ENCODE measurements around the gene SEMA5A.

SEMA5A gene

GRCh38 chr5:9105851-9106250 lies 440.0 kb downstream of the SEMA5A start:
- no peaks in the 10 kb centered on the region for H3K36me3 Mint-ChIP-seq
- no peaks in the 10 kb centered on the region for H3K9me3 Mint-ChIP-seq (ENCODE audit: low read depth)
- H3K27me3 Mint-ChIP-seq, result no peaks in the 10 kb centered on the region
- H3K4me1 Mint-ChIP-seq (ENCODE audit: low read depth), result no peaks in the 10 kb centered on the region
- no peak overlapping the region for H3K27ac Mint-ChIP-seq
- H3K4me3 Mint-ChIP-seq, result no peak overlapping the region

DNA sequence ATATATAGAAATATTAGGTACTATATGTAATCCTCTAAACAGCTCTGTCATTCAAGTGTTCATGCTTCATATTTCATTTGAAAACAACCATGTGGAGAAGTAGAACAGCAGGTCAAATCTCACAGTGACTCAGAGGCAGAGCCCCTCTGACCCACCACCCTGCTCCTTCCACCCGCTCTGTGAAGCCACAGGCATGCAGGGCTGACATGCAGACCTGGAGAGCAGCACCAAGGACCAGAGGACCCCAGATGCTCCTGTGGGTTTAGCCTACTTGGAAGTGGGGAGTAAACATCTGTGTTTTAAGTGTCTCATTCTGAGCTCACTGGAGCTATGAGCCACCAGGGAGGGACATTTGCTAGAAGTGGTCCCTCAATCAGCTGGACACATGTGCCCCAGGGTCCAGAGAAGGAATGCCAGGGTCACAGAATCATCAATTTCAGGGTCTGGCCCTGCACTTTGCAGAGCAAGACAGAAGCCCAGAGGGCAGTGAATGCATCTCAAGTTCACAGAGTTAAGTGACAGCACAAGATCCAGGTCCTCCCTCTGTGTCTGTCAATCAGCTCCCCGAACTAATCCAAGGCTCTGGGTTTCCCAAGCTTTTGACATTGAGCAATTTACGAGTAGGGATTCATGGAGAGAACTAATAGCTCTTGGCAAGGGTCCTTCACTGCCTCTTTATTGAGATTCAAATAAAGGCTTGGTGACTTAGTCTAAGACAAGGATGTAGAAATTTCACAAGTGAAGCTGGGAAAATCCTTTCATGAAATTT lies 441.1 kb downstream of the SEMA5A start:
- Mint-ChIP-seq H3K9me3 (ENCODE audit: low read depth) (no peaks in the 10 kb centered on the region), H3K36me3 (no peaks in the 10 kb centered on the region)

DNA sequence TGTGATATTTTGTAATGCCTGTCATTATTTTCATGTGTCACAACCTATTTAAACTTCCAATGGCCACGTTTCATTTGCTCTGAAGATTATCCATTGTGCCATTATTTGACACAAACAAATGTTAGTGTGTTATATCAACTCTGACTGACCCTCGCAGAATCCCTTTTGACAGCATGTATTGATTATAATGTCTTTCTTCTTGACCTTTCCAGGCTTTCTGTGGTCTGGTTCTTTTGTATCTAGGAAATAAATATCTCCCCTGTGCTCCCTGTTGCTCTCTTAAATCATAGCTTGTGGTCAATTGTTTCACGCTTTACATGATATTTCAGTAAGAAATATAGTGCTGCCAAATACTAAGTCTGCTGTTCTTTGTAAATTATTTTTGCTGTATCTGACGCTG lies 442.6 kb downstream of the SEMA5A start:
- no peaks in the 10 kb centered on the region for H3K4me1 Mint-ChIP-seq (ENCODE audit: low read depth)

More for the DNA sequence above, 441.1 kb downstream of the SEMA5A start:
- H3K4me1 Mint-ChIP-seq (ENCODE audit: low read depth), result no peaks in the 10 kb centered on the region
- no peaks in the 10 kb centered on the region for H3K27me3 Mint-ChIP-seq
- H3K27ac Mint-ChIP-seq, result no peak overlapping the region
- no peak overlapping the region for H3K4me3 Mint-ChIP-seq

GRCh38 chr5:9099689-9100088 lies 446.2 kb downstream of the SEMA5A start:
- no peaks in the 10 kb centered on the region for H3K36me3 Mint-ChIP-seq
- H3K27ac Mint-ChIP-seq, result no peak overlapping the region
- peaks cover 6% of the 10 kb centered on the region for H3K9me3 Mint-ChIP-seq (ENCODE audit: low read depth)
- H3K27me3 Mint-ChIP-seq, result no peaks in the 10 kb centered on the region
- no peak overlapping the region for H3K4me3 Mint-ChIP-seq
- no peaks in the 10 kb centered on the region for H3K4me1 Mint-ChIP-seq (ENCODE audit: low read depth)

More for the DNA sequence above, 442.6 kb downstream of the SEMA5A start:
- no peaks in the 10 kb centered on the region for H3K36me3 Mint-ChIP-seq
- no peaks in the 10 kb centered on the region for H3K27me3 Mint-ChIP-seq
- no peaks in the 10 kb centered on the region for H3K9me3 Mint-ChIP-seq (ENCODE audit: low read depth)
- no peak overlapping the region for H3K27ac Mint-ChIP-seq
- no peak overlapping the region for H3K4me3 Mint-ChIP-seq

DNA sequence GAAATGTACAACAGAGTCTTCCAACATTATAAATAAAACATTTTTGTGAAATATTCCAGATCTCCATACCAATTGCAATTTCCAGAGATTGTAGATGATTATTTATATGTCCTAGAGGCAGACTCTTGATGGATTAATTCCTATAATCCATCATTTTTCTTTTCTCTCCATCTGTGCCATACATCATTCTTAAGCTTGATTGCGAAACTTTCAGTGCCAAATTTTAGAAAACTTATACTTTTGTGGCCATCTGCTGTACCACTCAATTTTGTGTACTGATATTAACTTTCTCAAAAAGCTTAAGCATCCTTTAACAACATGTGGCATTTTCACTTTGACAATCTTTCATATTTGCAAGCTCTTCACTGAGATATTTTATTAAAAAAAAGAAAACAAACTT lies 446.9 kb downstream of the SEMA5A start:
- no peaks in the 10 kb centered on the region for H3K4me1 Mint-ChIP-seq (ENCODE audit: low read depth)
- peaks cover 8% of the 10 kb centered on the region for H3K9me3 Mint-ChIP-seq (ENCODE audit: low read depth)
- H3K27ac Mint-ChIP-seq, result no peak overlapping the region
- no peaks in the 10 kb centered on the region for H3K36me3 Mint-ChIP-seq
- H3K4me3 Mint-ChIP-seq, result no peak overlapping the region
- no peaks in the 10 kb centered on the region for H3K27me3 Mint-ChIP-seq

DNA sequence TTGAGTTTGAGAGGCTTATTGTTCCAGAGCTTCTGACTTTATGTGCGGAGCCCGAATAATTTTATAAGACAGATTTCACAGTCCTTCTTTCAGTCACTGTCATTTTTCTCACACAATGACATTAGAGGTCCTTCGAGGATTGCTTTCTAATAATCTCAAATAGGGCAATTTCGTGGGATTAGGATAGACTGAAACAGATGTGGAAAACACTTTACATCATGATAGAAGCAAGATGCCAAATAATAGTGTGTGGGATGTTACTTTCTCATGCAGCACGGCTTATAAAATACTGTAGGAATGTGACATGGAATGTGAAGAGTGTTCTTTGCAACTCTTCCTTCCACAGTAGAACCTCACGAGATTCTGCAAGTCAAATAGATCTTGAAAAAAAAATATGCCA lies 451.3 kb downstream of the SEMA5A start:
- no peak overlapping the region for H3K27ac Mint-ChIP-seq
- peaks cover 12% of the 10 kb centered on the region for H3K9me3 Mint-ChIP-seq (ENCODE audit: low read depth)
- no peak overlapping the region for H3K4me3 Mint-ChIP-seq
- H3K27me3 Mint-ChIP-seq, result no peaks in the 10 kb centered on the region
- no peaks in the 10 kb centered on the region for H3K4me1 Mint-ChIP-seq (ENCODE audit: low read depth)
- no peaks in the 10 kb centered on the region for H3K36me3 Mint-ChIP-seq

- Mint-ChIP-seq H3K9me3 (ENCODE audit: low read depth) (peaks cover 15% of the 10 kb centered on the region), H3K27ac (no peak overlapping the region), H3K27me3 (no peaks in the 10 kb centered on the region)
These were observed 453.8 kb downstream of the SEMA5A start for GRCh38 chr5:9091896-9092662.

DNA sequence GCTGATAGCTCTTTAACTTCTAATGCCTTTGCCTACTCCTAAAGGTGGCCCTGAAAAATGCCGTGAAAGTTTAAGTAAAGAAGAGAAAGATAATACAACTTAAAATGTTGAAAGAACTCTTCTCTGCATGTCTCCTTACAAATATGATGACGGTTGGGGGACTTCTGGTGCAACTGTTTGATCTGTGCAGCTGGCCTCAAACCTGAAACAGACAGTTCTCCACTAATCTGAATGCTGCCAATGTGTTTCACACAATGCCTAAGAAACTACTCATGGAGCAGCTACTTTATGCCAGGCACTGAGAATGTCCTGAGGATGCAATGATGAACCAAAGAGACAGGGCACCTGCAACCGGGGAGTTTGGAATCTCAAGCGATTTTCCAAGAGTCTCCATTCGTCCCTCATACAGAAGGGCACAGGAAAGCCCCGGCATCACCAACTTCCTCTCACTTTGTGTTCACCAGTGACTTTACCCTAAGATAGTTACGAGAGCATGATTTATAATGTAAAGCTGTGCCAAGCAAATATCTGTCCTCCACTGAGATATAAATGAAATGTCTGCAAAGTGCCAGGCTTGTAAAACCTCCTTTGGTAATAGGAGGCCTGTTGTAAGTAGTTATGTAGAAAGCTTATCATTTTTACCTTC lies 455.4 kb downstream of the SEMA5A start:
- no peaks in the 10 kb centered on the region for H3K36me3 Mint-ChIP-seq
- H3K9me3 Mint-ChIP-seq (ENCODE audit: low read depth), result peaks cover 9% of the 10 kb centered on the region
- H3K27ac Mint-ChIP-seq, result no peak overlapping the region
- H3K27me3 Mint-ChIP-seq, result no peaks in the 10 kb centered on the region
- H3K4me1 Mint-ChIP-seq (ENCODE audit: low read depth), result no peaks in the 10 kb centered on the region
- no peak overlapping the region for H3K4me3 Mint-ChIP-seq

More at GRCh38 chr5:9091896-9092662, 453.8 kb downstream of the SEMA5A start:
- Mint-ChIP-seq H3K36me3 (no peaks in the 10 kb centered on the region), H3K4me3 (no peak overlapping the region), H3K4me1 (ENCODE audit: low read depth) (no peaks in the 10 kb centered on the region)

- H3K4me3 Mint-ChIP-seq, result no peak overlapping the region
- H3K9me3 Mint-ChIP-seq (ENCODE audit: low read depth), result peaks cover 9% of the 10 kb centered on the region
- no peaks in the 10 kb centered on the region for H3K27me3 Mint-ChIP-seq
- no peaks in the 10 kb centered on the region for H3K4me1 Mint-ChIP-seq (ENCODE audit: low read depth)
- no peaks in the 10 kb centered on the region for H3K36me3 Mint-ChIP-seq
- no peak overlapping the region for H3K27ac Mint-ChIP-seq
These were observed 456.0 kb downstream of the SEMA5A start for GRCh38 chr5:9089893-9090292.

GRCh38 chr5:9082996-9083395 lies 462.9 kb downstream of the SEMA5A start:
- Mint-ChIP-seq H3K9me3 (ENCODE audit: low read depth) (peaks cover 6% of the 10 kb centered on the region), H3K27me3 (no peaks in the 10 kb centered on the region), H3K36me3 (no peaks in the 10 kb centered on the region), H3K27ac (no peak overlapping the region), H3K4me1 (ENCODE audit: low read depth) (no peaks in the 10 kb centered on the region), H3K4me3 (no peak overlapping the region)

DNA sequence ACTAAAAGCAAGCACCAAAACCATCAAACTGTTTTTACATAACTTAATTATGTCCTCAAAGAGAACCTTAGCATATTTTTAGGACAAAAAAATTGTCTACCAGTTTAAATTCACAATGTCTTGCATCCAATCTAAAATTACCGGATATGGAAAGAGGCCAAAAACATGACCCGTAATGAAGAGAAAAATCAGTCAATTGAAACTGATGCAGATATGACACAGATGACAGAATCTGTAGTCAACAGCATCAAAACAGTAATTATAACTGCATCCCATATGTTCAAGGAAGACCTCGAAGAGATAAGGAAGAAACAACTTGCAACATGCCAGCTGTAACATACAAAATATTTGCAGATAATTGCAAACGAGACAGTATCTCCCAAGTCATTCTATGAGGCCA lies 473.2 kb downstream of the SEMA5A start:
- H3K9me3 Mint-ChIP-seq (ENCODE audit: low read depth), result peaks cover 3% of the 10 kb centered on the region
- no peaks in the 10 kb centered on the region for H3K4me1 Mint-ChIP-seq (ENCODE audit: low read depth)
- H3K27ac Mint-ChIP-seq, result no peak overlapping the region
- no peaks in the 10 kb centered on the region for H3K27me3 Mint-ChIP-seq
- H3K36me3 Mint-ChIP-seq, result no peaks in the 10 kb centered on the region
- no peak overlapping the region for H3K4me3 Mint-ChIP-seq

GRCh38 chr5:9071524-9071923 lies 474.4 kb downstream of the SEMA5A start:
- no peaks in the 10 kb centered on the region for H3K4me1 Mint-ChIP-seq (ENCODE audit: low read depth)
- no peak overlapping the region for H3K27ac Mint-ChIP-seq
- H3K9me3 Mint-ChIP-seq (ENCODE audit: low read depth), result peaks cover 12% of the 10 kb centered on the region
- no peaks in the 10 kb centered on the region for H3K36me3 Mint-ChIP-seq
- no peak overlapping the region for H3K4me3 Mint-ChIP-seq
- H3K27me3 Mint-ChIP-seq, result no peaks in the 10 kb centered on the region

DNA sequence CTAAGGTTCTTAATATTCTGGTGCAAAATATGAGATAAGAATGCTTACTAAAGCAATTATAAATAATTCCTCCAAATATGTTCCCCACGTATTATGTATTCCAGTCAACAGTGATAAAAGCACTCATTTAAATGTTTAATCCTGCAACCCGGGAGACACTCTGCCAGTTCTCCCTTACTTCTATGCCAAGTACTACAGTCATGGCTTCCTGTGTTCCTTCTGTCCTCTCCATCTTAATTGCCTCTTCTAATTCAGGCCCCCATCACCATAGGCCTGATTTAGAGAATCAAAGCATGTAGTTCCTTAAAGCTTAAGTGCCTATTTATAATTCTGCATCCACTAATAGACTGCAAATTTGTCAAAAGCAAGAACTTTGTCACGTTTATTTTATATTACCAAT lies 474.8 kb downstream of the SEMA5A start:
- Mint-ChIP-seq H3K36me3 (no peaks in the 10 kb centered on the region), H3K27me3 (no peaks in the 10 kb centered on the region), H3K27ac (no peak overlapping the region), H3K4me1 (ENCODE audit: low read depth) (no peaks in the 10 kb centered on the region), H3K4me3 (no peak overlapping the region), H3K9me3 (ENCODE audit: low read depth) (peaks cover 12% of the 10 kb centered on the region)

DNA sequence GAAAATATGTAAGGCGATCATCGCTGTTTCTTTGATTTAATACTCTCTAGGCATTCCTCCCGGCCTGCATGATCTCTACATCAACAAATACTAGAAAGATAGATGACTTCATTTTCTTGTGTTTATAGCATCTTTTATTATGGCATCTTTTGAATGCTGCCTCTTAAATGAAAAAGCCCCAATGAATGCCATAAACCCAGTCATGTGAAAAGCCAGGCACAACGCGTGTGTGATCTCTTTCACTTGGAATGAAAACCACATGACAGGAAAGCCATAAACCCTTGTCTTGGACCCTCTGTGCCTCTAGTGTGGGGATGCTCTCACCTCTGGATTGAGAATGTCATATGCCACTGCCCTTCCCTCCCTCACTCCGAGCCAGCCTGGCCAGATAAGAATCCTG lies 476.2 kb downstream of the SEMA5A start:
- Mint-ChIP-seq H3K27me3 (no peaks in the 10 kb centered on the region), H3K4me3 (no peak overlapping the region), H3K27ac (no peak overlapping the region)

DNA sequence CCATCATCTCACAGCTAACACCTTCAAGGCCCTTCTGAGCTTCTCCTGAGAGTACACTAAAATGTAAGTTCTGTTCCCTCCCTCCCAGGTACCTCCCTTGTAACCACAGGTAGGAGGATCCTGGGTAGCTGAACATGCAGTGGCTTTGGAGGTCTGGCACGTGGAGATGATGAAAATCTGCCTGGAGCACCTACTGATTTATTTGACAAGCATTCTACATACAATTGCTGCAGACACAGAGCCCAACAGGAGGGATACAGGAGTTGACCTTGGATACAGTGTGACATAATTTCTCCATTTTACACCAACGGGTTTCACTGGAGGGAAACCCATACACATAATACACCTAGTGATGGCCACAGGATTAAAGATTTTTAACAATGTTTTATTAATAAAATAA lies 478.7 kb downstream of the SEMA5A start:
- no peaks in the 10 kb centered on the region for H3K27me3 Mint-ChIP-seq
- H3K4me1 Mint-ChIP-seq (ENCODE audit: low read depth), result no peaks in the 10 kb centered on the region
- H3K27ac Mint-ChIP-seq, result no peak overlapping the region
- H3K9me3 Mint-ChIP-seq (ENCODE audit: low read depth), result peaks cover 12% of the 10 kb centered on the region
- no peak overlapping the region for H3K4me3 Mint-ChIP-seq
- no peaks in the 10 kb centered on the region for H3K36me3 Mint-ChIP-seq

More for the DNA sequence above, 476.2 kb downstream of the SEMA5A start:
- no peaks in the 10 kb centered on the region for H3K36me3 Mint-ChIP-seq
- no peaks in the 10 kb centered on the region for H3K4me1 Mint-ChIP-seq (ENCODE audit: low read depth)
- peaks cover 12% of the 10 kb centered on the region for H3K9me3 Mint-ChIP-seq (ENCODE audit: low read depth)
